Lower leg skin (tissue), 3 donors: ENCODE measurements around the gene MYO10.

ENCODE experiments used
- CTCF ChIP-seq, 3 donors: fragments of 450-650 bp; IDR thresholded peaks; one replicate each; pipeline ENCODE4 v1.5.1; 2016; ENCODE audit warnings: antibody characterized with exemption in 3 of 3, mild to moderate bottlenecking in 3 of 3, moderate library complexity in 2 of 3
- POLR2A ChIP-seq, 2 donors: fragments of 450-650 bp; IDR thresholded peaks; one replicate each; pipeline ENCODE4 v1.6.1; 2016 to 2017; ENCODE audit warnings: antibody characterized with exemption in 2 of 2, mild to moderate bottlenecking in 1 of 2, moderate library complexity in 1 of 2

GRCh38 chr5:16666883-16667398, 269.1 kb downstream of the MYO10 start:
- TF ChIP-seq CTCF (IDR thresholded peaks at IDR 0.05) (peak in 1 of 3 donors; percentile 30), POLR2A (IDR thresholded peaks at IDR 0.05) (no peak)
